ENCODE results near the gene PLSCR5. TPM values are rescaled to one million over a fixed set of nuclear protein-coding genes. Genes with fewer than 3 reads are reported as not detected.

The PLSCR5 gene
- total RNA-seq, 1 donor from 2014 or later: not detected

GRCh38 chr3:146544929-146545528 lies 60.1 kb downstream of the PLSCR5 start:
- no peak for DNase-seq (ENCODE audit: low spot score)

GRCh38 chr3:146544002-146544928 lies 60.9 kb downstream of the PLSCR5 start, which contains the start of gene PLSCR1:
PLSCR1 (minus strand) TSS chr3:146544607; CDS start chr3:146536552, 8,055 bp downstream.
- DNase-seq (ENCODE audit: low spot score): peak; percentile 97

- DNase-seq (ENCODE audit: low spot score): no peak
Observed at GRCh38 chr3:146543461-146544001, 61.6 kb downstream of the PLSCR5 start.

GRCh38 chr3:146542978-146543377 lies 62.2 kb downstream of the PLSCR5 start:
- no peak for DNase-seq (ENCODE audit: low spot score)

GRCh38 chr3:146542179-146542578 lies 63.0 kb downstream of the PLSCR5 start:
- no peak for DNase-seq (ENCODE audit: low spot score)

GRCh38 chr3:146540978-146541377 lies 64.2 kb downstream of the PLSCR5 start:
- no peak for DNase-seq (ENCODE audit: low spot score)

- DNase-seq (ENCODE audit: low spot score): no peak
Observed at GRCh38 chr3:146540236-146540635, 64.9 kb downstream of the PLSCR5 start.

- DNase-seq (ENCODE audit: low spot score): no peak
Observed at GRCh38 chr3:146539315-146539714, 65.8 kb downstream of the PLSCR5 start.

- no peak for DNase-seq (ENCODE audit: low spot score)
Observed at GRCh38 chr3:146537603-146538002, 67.5 kb downstream of the PLSCR5 start.

GRCh38 chr3:146536681-146537080 lies 68.5 kb downstream of the PLSCR5 start:
- DNase-seq (ENCODE audit: low spot score): no peak

Other genes with a start within 250 kb of the PLSCR5 start
- not detected for gene PLSCR2, start 135.8 kb downstream of the PLSCR5 start, total RNA-seq
- 187 TPM for gene PLSCR1, start 60.7 kb downstream of the PLSCR5 start, total RNA-seq

Measured in mesenteric fat pad (tissue), 1 donor.